Measurements from ENCODE around the gene CCL28. TPM values are rescaled to one million over a fixed set of nuclear protein-coding genes. Genes with fewer than 3 reads are reported as not detected.

Gene CCL28
- total RNA-seq, 4 donors from 2014 or later = 2.7 to 15.1 (median 7.2) TPM

DNA sequence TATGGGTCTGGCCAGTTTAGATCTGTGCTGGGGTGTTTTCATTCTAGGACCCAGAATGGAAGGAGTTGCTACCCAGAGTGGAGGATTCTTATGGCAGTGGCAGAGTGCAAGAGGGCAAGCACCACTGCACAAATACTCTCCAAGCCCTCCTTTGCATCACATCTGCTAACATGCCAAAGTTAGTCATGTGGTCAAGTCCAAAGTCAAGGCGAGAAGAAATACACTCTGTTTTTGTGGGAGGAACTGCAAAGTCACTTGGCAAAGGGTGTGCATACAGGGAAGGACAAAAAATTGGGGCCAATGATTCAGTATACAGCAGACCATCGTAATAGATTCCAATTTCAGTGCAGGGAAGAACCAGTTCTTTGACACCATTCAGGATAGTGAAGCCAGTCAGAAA is 55.1 kb downstream of the CCL28 start:
- H3K27me3 ChIP-seq = no peaks in the 10 kb centered on the region
- DNase-seq (ENCODE audit: low spot score in 2 of 2) = no peak
- TF ChIP-seq POLR2A (IDR thresholded peaks at IDR 0.05) (no peak), EP300 (IDR thresholded peaks at IDR 0.05) (no peak)
- TF ChIP-seq, protein P1, sequence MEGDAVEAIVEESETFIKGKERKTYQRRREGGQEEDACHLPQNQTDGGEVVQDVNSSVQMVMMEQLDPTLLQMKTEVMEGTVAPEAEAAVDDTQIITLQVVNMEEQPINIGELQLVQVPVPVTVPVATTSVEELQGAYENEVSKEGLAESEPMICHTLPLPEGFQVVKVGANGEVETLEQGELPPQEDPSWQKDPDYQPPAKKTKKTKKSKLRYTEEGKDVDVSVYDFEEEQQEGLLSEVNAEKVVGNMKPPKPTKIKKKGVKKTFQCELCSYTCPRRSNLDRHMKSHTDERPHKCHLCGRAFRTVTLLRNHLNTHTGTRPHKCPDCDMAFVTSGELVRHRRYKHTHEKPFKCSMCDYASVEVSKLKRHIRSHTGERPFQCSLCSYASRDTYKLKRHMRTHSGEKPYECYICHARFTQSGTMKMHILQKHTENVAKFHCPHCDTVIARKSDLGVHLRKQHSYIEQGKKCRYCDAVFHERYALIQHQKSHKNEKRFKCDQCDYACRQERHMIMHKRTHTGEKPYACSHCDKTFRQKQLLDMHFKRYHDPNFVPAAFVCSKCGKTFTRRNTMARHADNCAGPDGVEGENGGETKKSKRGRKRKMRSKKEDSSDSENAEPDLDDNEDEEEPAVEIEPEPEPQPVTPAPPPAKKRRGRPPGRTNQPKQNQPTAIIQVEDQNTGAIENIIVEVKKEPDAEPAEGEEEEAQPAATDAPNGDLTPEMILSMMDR (IDR thresholded peaks at IDR 0.05) = no peak
- no peaks in the 10 kb centered on the region for H3K4me1 ChIP-seq
- H3K36me3 ChIP-seq = no peaks in the 10 kb centered on the region
- no peak overlapping the region for H3K27ac ChIP-seq
- no peak overlapping the region for H3K4me3 ChIP-seq
- H3K9me3 ChIP-seq = peaks cover 0 to 18% (median 2%) of the 10 kb centered on the region in 4 donors
- WGBS, 2 donors = 48 to 56% methylated on average over 2 of the region's 2 CpGs

DNA sequence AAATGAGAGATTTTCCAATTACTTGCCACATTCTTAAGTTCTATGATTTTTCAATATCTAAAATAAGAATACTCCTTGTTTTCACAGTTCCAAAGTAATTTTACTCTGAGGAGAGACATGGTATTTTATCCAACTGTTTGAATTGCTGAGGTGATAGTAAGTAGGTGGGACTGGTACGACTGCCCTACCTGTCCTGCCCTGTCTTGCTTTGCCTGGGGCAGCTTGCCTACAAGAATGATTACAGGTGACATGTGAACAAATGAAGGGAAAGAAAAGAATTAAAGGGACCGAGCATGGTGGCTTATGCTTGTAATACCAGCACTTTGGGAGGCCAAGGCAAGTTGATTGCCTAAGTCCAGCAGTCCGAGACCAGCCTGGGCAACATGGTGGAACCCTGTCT is 57.4 kb downstream of the CCL28 start:
- H3K36me3 ChIP-seq = no peaks in the 10 kb centered on the region
- H3K4me1 ChIP-seq = no peaks in the 10 kb centered on the region
- H3K27me3 ChIP-seq = no peaks in the 10 kb centered on the region
- no peak overlapping the region for H3K27ac ChIP-seq
- no peak for TF ChIP-seq POLR2A (IDR thresholded peaks at IDR 0.05)
- TF ChIP-seq, protein P1 (IDR thresholded peaks at IDR 0.05) = no peak
- H3K9me3 ChIP-seq = peaks cover 0 to 4% (median 1%) of the 10 kb centered on the region in 4 donors
- no peak for DNase-seq (ENCODE audit: low spot score in 2 of 2)
- no peak overlapping the region for H3K4me3 ChIP-seq
- 85 to 91% methylated on average over 3 of the region's 3 CpGs for WGBS, 2 donors

DNA sequence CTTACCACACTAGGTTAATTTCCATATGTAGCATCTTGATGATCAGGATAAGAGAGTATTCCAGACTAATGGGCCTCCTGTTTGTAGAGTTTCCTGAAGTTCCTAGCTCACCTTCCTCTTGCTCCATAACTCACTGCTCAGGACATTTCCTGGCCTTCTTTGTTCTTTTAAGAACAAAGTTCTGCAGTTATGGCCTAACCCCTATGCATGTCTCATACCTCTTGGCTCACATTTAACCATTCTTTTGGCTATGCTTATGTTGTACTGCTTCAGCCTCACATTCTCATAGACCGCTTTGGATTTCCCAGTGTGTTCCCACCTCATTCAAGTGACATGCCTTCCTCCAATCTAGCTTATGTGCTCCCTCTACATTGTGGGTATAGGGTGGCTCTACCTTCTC is 58.5 kb downstream of the CCL28 start:
- Histone ChIP-seq H3K27ac (no peak overlapping the region), H3K4me3 (no peak overlapping the region), H3K4me1 (no peaks in the 10 kb centered on the region), H3K36me3 (no peaks in the 10 kb centered on the region), H3K27me3 (no peaks in the 10 kb centered on the region), H3K9me3 (no peaks in the 10 kb centered on the region)
- no peak for DNase-seq (ENCODE audit: low spot score in 2 of 2)
- WGBS, 2 donors = 89 to 97% methylated on average over 1 of the region's 1 CpG
- TF ChIP-seq EP300 (IDR thresholded peaks at IDR 0.05) (no peak), POLR2A (IDR thresholded peaks at IDR 0.05) (no peak)
- TF ChIP-seq, protein P1 (IDR thresholded peaks at IDR 0.05) = no peak

DNA sequence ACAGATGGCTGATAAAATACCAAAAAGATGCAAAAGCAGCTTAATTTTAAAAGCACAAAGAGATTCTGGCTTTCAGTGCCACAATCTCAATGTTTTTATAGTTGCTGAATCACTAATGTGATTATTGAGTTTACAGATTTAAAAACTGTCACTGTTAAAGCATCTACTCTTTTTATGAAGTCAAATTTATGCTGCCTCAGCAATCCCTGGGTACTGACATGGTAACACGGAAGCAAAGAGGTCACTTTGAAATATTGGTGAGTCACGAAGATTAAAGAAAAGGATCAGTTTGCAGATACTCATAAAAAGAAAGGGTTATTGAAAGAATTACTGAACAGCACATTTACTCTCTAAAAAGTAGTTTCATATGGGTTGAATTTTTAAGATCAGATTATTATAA is 59.3 kb downstream of the CCL28 start:
- TF ChIP-seq, protein P1 (IDR thresholded peaks at IDR 0.05) = no peak
- TF ChIP-seq POLR2A (IDR thresholded peaks at IDR 0.05) (no peak), EP300 (IDR thresholded peaks at IDR 0.05) (no peak)
- Histone ChIP-seq H3K4me3 (no peak overlapping the region), H3K9me3 (no peaks in the 10 kb centered on the region), H3K27me3 (no peaks in the 10 kb centered on the region), H3K27ac (no peak overlapping the region), H3K4me1 (no peaks in the 10 kb centered on the region), H3K36me3 (no peaks in the 10 kb centered on the region)
- 62 to 69% methylated on average over 2 of the region's 2 CpGs for WGBS, 2 donors
- no peak for DNase-seq (ENCODE audit: low spot score in 2 of 2)

DNA sequence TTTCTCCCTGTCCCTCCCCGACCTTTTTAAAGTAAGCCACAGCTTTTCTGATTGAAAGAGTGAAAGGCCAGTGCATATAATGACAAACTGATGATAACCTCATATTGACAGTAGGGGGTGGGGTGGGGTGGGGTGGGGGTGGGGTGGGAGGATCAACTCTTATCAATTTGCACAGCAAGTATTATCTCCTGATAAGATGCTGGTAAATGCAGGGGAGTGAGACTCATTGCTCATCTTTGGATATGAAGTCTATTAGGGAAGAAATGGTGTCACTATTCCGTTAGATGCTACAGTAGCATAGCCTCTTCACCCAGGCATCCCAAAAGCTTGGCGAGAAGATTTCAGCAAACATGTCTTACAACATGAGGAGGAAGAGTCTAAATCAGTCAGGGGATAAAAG is 60.1 kb downstream of the CCL28 start:
- WGBS, 2 donors = 85 to 88% methylated on average over 3 of the region's 3 CpGs
- no peak overlapping the region for H3K4me3 ChIP-seq
- H3K27ac ChIP-seq = no peak overlapping the region
- no peak for DNase-seq (ENCODE audit: low spot score in 2 of 2)
- H3K4me1 ChIP-seq = no peaks in the 10 kb centered on the region
- no peaks in the 10 kb centered on the region for H3K36me3 ChIP-seq
- no peaks in the 10 kb centered on the region for H3K9me3 ChIP-seq
- H3K27me3 ChIP-seq = no peaks in the 10 kb centered on the region
- no peak for TF ChIP-seq POLR2A (IDR thresholded peaks at IDR 0.05)

DNA sequence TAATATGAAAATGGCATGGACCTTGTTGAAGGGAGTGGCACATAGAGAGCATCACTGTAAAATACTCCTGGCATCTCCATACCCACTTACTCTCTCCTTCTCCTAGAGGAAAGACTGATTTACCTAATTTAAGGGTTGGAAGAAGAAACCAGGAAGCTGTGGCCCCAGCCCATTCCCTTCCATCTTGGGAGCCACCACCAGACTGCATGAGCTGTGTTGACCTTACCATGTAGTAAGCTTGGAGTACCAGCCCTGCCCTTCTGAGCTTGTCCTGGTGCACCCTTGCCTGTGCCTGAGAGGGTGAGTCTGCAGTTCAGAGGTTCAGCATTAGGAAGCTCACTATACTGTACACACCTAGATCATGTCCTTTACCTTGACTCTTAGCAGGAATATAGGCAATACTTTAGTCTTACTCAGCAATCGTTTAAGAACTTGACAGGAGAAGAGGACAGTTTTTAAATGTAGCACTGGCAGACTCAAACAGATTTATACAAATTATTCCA is 63.3 kb downstream of the CCL28 start:
- H3K27ac ChIP-seq = no peak overlapping the region
- WGBS, 2 donors = 91 to 100% methylated on average over 1 of the region's 1 CpG
- no peak overlapping the region for H3K4me3 ChIP-seq

More for the DNA sequence above, 63.3 kb downstream of the CCL28 start:
- Histone ChIP-seq H3K4me1 (no peaks in the 10 kb centered on the region), H3K36me3 (no peaks in the 10 kb centered on the region), H3K9me3 (peaks cover 0 to 13% (median 0%) of the 10 kb centered on the region in 4 donors), H3K27me3 (no peaks in the 10 kb centered on the region)
- TF ChIP-seq, protein P1 (IDR thresholded peaks at IDR 0.05) = no peak
- TF ChIP-seq POLR2A (IDR thresholded peaks at IDR 0.05) = no peak
- no peak for TF ChIP-seq EP300 (IDR thresholded peaks at IDR 0.05)
- no peak for DNase-seq (ENCODE audit: low spot score in 2 of 2)
